Fibroblast of villous mesenchyme (primary cell): ENCODE results near the gene TVP23A. TPM values are rescaled to one million over a fixed set of nuclear protein-coding genes. Genes with fewer than 3 reads are reported as not detected.
"Not testable (repeated sequence)": the region's sequence is repeated elsewhere in the genome, so short reads cannot be mapped to it uniquely, and the experiment has no call there.

Experiments used
- DNase-seq: peaks from one replicate; pipeline ENCODE4 v3.0.0-alpha.2; 2010; ENCODE audit warnings: low read depth
- H3K4me3 ChIP-seq: 2 replicates; pipeline ENCODE4 v1.5.1; 2011; ENCODE audit warnings: low read depth, mild to moderate bottlenecking, low read length
- CTCF ChIP-seq: IDR thresholded peaks from 2 replicates; pipeline ENCODE4 v1.5.1; 2012; ENCODE audit warnings: low read depth, mild to moderate bottlenecking, low read length; ENCODE audit not compliant: insufficient read depth
- total RNA-seq: library from RNA; depleted of rRNA; stranded (reverse); fragments of >200 nt; gene quantifications from 2 replicates; pipeline ENCODE4 v1.2.3, GENCODE V29; 2012

The TVP23A gene
- total RNA-seq, 1 donor = not detected

DNA sequence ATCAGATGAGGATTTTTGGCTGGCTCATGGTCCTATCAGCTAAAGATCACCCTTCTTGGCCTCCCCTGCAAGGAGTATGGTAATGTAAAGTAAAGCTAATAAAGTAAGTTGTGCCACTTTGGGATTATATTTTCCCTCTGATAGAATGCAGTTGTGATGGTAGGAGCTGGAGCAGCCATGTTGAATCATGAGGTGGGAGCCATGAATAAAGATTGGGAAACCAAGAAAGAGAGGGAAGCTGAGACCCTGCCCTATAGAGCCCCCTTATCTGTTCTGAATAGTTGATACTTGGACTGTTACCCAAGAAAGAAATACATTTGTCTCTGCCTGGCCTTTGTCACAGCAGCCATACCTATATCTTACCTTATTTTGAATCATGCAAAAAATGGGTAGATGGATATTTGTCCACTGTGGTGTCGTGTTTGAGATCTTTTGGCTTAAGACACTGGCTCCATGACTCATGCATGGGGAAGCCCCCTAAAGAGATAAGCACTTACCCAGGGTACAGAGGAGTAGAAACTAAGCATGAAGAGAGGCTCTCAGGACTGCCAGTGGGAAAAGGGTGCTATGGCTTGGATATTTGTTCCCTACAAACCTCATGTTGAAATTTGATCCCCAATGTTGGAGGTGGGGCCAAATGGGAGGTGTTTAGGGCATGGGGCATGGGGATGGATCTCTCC, 17.7 kb upstream of the TVP23A start:
- DNase-seq = no peak
- H3K4me3 ChIP-seq = no peak overlapping the region
- no peak for TF ChIP-seq CTCF

GRCh38 chr16:10835281-10835931, 16.8 kb upstream of the TVP23A start:
- no peak for TF ChIP-seq CTCF
- H3K4me3 ChIP-seq = no peak overlapping the region
- no peak for DNase-seq

- H3K4me3 ChIP-seq = no peak overlapping the region
- DNase-seq = no peak
- TF ChIP-seq CTCF = no peak
Observed at GRCh38 chr16:10834766-10835165, 16.2 kb upstream of the TVP23A start.

DNA sequence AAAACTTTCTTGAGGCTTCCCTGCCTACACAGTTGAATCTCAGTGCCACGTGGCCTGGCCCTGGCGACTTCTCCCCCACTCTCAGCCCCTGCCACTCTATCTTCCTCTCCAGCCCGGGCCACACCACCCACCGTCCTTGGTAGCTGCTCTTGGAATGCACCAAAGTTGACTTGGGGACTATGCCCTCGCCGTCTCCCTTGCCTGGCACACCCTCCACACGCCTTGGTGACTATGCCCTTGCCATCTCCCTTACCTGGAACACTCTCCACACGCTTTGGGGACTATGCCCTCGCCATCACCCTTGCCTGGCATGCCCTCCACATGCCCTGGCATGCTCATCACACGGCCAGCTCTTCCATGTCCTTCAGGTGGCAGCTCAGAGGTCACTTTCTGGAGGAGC, 15.5 kb upstream of the TVP23A start:
- DNase-seq = no peak
- no peak for TF ChIP-seq CTCF
- H3K4me3 ChIP-seq = no peak overlapping the region

- no peak for TF ChIP-seq CTCF
- H3K4me3 ChIP-seq = no peak overlapping the region
- DNase-seq = no peak
Observed at GRCh38 chr16:10833271-10833670, 14.7 kb upstream of the TVP23A start.

GRCh38 chr16:10831894-10832886, 13.6 kb upstream of the TVP23A start:
- TF ChIP-seq CTCF = no peak
- DNase-seq = no peak
- H3K4me3 ChIP-seq = no peak overlapping the region

DNA sequence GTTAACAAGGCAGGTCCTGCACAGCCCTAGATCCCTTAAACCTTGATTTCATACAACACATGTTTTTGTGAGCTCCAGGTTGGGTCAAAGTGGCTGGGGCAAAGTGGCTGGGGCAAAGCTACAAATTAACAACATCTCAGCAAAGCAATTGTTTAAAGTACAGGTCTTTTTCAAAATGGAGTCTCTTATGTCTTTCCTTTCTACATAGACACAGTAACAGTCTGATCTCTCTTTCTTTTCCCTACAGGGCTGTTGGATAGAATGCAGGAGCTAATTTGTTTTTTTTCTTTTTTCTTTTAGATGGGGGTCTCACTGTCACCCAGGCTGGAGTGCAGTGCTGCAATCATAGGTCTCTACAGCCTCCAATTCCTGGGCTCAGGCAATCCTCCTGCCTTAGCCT, 11.6 kb upstream of the TVP23A start:
- not testable (repeated sequence) for H3K4me3 ChIP-seq, DNase-seq

DNA sequence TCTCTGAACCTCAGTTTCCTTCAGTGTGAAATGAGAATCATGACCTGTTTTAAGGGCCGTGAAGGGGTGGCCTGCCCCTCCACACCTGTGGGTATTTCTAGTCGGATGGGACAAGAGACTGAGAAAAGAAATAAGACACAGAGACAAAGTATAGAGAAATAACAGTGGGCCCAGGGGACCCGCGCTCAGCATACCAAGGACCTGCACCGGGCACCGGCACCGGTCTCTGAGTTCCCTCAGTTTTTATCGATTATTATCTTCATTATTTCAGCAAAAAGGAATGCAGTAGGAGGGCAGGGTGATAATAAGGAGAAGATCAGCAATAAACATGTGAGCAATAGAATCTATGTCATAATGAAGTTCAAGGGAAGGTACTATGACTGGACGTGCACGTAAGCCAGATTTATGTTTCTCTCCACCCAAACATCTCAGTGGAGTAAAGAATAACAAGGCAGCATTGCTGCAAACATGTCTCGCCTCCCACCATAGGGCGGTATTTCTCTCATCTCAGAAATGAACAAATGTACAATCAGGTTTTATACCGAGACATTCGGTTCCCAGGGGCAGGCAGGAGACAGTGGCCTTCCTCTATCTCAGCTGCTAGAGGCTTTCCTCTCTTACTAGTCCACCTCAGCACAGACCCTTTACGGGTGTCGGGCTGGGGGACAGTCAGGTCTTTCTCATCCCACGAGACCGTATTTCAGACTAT, 10.9 kb upstream of the TVP23A start:
- not testable (repeated sequence) for H3K4me3 ChIP-seq, DNase-seq
